KOPT-K1 (cell line): ENCODE measurements around the gene TARP.
"Not testable (repeated sequence)": the region's sequence is repeated elsewhere in the genome, so short reads cannot be mapped to it uniquely, and the experiment has no call there.

Experiments
- H3K27ac ChIP-seq: fragments of 200-600 bp; sonication (generic); 2 replicates; pipeline ENCODE4 v1.5.1; 2016; ENCODE audit warnings: antibody characterized with exemption, mild to moderate bottlenecking, low read depth, low read length; ENCODE audit not compliant: poor library complexity, severe bottlenecking
- H3K36me3 ChIP-seq: fragments of 200-600 bp; sonication (generic); 2 replicates; pipeline ENCODE4 v1.5.1; 2017; ENCODE audit warnings: antibody characterized with exemption, mild to moderate bottlenecking, low read length, moderate library complexity; ENCODE audit not compliant: insufficient read depth
- H3K9me3 ChIP-seq: fragments of 200-600 bp; sonication (generic); 2 replicates; pipeline ENCODE4 v1.5.1; 2017; ENCODE audit warnings: antibody characterized with exemption, low read length, mild to moderate bottlenecking; ENCODE audit not compliant: insufficient read depth, poor library complexity, severe bottlenecking

Gene TARP

GRCh38 chr7:38261601-38262000, 11.8 kb downstream of the TARP start:
- H3K27ac ChIP-seq, H3K9me3 ChIP-seq, H3K36me3 ChIP-seq: not testable (repeated sequence)

- H3K9me3 ChIP-seq, H3K36me3 ChIP-seq: not testable (repeated sequence)
- H3K27ac ChIP-seq, result peak overlapping the region; percentile 62
Measured at GRCh38 chr7:38259157-38259556, 14.3 kb downstream of the TARP start.

- Histone ChIP-seq H3K27ac (no peak overlapping the region), H3K36me3 (peaks cover 7% of the 10 kb centered on the region)
Measured at GRCh38 chr7:38257350-38257677, 16.1 kb downstream of the TARP start.

GRCh38 chr7:38249849-38250248, 23.6 kb downstream of the TARP start:
- H3K27ac ChIP-seq, result peak overlapping the region; percentile 99

More at GRCh38 chr7:38257350-38257677, 16.1 kb downstream of the TARP start:
- H3K9me3 ChIP-seq, result no peaks in the 10 kb centered on the region

GRCh38 chr7:38248069-38248567, 25.3 kb downstream of the TARP start:
- Histone ChIP-seq H3K9me3 (no peaks in the 10 kb centered on the region), H3K36me3 (peaks cover 93% of the 10 kb centered on the region), H3K27ac (peak overlapping the region; percentile 99)

More at GRCh38 chr7:38249849-38250248, 23.6 kb downstream of the TARP start:
- H3K9me3 ChIP-seq, result not testable (repeated sequence)
- peaks cover 76% of the 10 kb centered on the region for H3K36me3 ChIP-seq

- Histone ChIP-seq H3K27ac (peak overlapping the region; percentile 99), H3K36me3 (peaks cover 94% of the 10 kb centered on the region), H3K9me3 (no peaks in the 10 kb centered on the region)
Measured at GRCh38 chr7:38245409-38245977, 27.9 kb downstream of the TARP start.

GRCh38 chr7:38244516-38244915, 28.9 kb downstream of the TARP start:
- peaks cover 92% of the 10 kb centered on the region for H3K36me3 ChIP-seq
- no peaks in the 10 kb centered on the region for H3K9me3 ChIP-seq
- peak overlapping the region; percentile 99 for H3K27ac ChIP-seq

- Histone ChIP-seq H3K27ac (peak overlapping the region; percentile 99), H3K36me3 (peaks cover 91% of the 10 kb centered on the region)
- H3K9me3 ChIP-seq, result not testable (repeated sequence)
Measured at GRCh38 chr7:38243345-38243744, 30.1 kb downstream of the TARP start.

GRCh38 chr7:38242814-38243213, 30.6 kb downstream of the TARP start:
- no peaks in the 10 kb centered on the region for H3K9me3 ChIP-seq
- peak overlapping the region; percentile 99 for H3K27ac ChIP-seq
- H3K36me3 ChIP-seq, result peaks cover 91% of the 10 kb centered on the region

- Histone ChIP-seq H3K36me3 (peaks cover 88% of the 10 kb centered on the region), H3K27ac (peak overlapping the region; percentile 99), H3K9me3 (no peaks in the 10 kb centered on the region)
Measured at GRCh38 chr7:38241071-38241470, 32.4 kb downstream of the TARP start.

- Histone ChIP-seq H3K36me3 (peaks cover 69% of the 10 kb centered on the region), H3K27ac (peak overlapping the region; percentile 99)
- H3K9me3 ChIP-seq, result not testable (repeated sequence)
Measured at GRCh38 chr7:38239129-38239528, 34.3 kb downstream of the TARP start.

- Histone ChIP-seq H3K36me3 (peaks cover 39% of the 10 kb centered on the region), H3K9me3 (no peaks in the 10 kb centered on the region), H3K27ac (peak overlapping the region; percentile 99)
Measured at GRCh38 chr7:38235606-38236005, 37.8 kb downstream of the TARP start.

GRCh38 chr7:38234759-38235158, 38.7 kb downstream of the TARP start:
- Histone ChIP-seq H3K36me3 (peaks cover 43% of the 10 kb centered on the region), H3K27ac (peak overlapping the region; percentile 99)
- H3K9me3 ChIP-seq, result not testable (repeated sequence)

GRCh38 chr7:38232502-38233366, 40.7 kb downstream of the TARP start:
- peaks cover 23% of the 10 kb centered on the region for H3K36me3 ChIP-seq
- H3K27ac ChIP-seq, result peak overlapping the region; percentile 99
- no peaks in the 10 kb centered on the region for H3K9me3 ChIP-seq

- Histone ChIP-seq H3K9me3 (no peaks in the 10 kb centered on the region), H3K36me3 (peaks cover 12% of the 10 kb centered on the region; the same call in 1 of the 2 replicates), H3K27ac (peak overlapping the region; percentile 99)
Measured at GRCh38 chr7:38229884-38230642, 43.4 kb downstream of the TARP start.
